HG03469 (cell line): ENCODE data around the gene TMEM50A.
"Not testable (repeated sequence)": the region's sequence is repeated elsewhere in the genome, so short reads cannot be mapped to it uniquely, and the experiment has no call there.

Experiments used
- ATAC-seq: cut with Tn5 transposase; IDR thresholded peaks from one replicate; pipeline ENCODE4 v1.9.1; 2021; ENCODE audit warnings: mild to moderate bottlenecking, moderate library complexity, moderate number of reproducible peaks; ENCODE audit not compliant: unreplicated experiment

Gene TMEM50A

DNA sequence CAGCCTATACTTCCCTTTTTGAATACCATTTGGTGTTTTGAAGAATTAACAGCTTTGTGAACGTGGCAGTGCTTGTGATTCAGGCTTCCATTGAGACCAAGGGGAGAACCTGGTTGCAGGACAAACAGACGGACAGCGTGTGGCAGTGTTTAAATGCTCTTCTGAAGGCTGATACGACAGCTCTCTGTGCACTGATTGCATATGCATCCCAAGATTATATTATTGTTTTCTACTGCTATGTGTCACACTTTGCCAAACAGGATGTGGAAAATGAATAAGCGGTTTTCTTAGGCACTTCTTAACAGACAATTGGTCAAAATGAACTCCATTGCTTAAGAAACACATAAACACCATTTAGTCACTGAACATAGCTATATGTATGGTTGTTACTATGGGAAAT is 8.2 kb upstream of the TMEM50A start:
- not testable (repeated sequence) for ATAC-seq

DNA sequence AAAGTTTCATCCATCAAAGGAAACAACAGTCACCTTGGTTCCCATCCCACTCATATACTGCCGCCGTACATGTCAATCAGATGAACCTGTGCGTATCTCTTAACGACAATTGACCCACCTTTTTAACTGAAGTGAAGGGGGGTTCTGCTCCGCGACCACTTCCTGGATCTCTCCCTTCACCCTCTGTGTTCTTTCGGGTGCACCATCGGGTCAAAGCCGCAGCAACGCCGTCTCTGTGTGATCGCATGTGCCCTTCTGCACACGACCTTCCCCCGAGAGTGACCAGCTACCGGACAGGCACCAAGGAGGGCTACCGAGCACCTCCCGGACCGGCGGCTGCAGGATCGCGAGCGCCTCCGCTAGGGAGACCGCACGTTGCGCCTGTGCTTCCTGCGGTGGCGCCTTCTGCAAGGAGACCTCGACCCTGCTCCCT is 1.2 kb upstream of the TMEM50A start:
- ATAC-seq, result not testable (repeated sequence)

DNA sequence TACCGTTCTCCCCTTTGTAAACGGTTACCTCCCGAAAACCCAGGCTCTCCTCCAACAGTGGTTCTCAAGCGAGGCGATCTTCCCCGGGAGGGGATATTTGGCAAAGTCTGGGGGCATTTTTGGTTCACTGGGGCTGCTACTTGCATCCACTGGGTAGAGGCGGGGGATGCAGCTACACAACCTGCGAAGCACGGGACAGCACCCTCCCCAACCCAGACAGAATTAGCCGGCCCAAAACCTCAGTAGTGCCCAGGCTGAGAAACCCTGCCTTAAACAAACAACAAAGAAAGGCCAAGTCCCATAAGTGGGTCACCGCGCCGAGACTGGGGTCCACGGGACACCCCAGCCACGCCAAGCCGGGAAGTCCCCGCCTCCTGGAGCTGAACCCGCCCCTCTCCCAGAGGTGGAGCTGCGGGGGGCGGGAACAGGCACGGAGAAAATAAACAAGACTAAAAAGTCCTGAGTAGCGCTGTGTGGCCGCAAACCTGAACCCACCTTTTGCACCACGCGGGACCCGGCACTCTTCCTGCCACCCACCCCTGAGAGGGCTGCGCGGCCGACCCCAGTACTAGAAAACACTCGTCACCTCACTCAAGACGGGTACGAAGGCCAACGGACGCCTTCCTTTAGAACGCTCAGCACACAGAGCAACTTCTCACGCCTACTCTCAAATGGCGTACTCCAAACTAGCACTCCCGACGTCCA is 499 bp upstream of the TMEM50A start:
- peak; percentile 5 for ATAC-seq

DNA sequence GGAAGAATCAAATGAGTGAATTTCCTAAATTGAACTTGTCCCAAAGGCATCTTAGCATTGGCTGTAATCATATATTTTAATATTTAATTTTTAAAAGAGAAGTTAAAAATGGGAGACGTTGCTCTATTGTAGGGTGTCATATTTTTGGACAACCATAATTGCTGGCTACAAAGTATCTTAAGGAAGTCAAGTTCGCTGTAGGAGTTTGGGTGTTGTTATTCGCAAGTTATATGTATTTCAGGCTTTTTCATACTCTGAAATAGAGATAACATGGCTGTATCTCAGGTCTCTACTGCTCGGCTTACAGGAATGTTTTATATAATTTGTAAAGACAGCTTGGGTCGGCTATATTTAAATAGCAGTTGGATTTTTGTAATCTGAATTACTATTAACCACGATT is 852 bp downstream of the TMEM50A start:
- ATAC-seq, result no peak

DNA sequence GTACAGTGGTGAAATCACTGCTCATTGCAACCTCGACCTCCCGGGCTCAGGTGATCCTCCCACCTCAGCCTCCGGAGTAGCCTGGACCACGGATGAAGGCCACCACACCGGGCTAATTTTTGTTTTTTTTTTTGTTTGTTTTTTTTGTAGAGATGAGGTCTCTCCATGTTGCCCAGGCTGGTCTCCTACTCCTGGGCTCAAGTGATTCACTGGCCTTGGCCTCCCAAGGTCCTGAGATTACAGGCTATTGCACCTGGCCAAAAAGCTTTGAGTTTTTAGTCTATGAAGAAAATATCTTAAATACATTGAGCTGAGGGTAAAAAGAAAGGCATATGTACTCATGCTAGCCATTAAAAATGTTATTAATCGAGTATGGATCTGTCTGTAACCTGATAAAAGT is 3.6 kb downstream of the TMEM50A start:
- ATAC-seq, result no peak

DNA sequence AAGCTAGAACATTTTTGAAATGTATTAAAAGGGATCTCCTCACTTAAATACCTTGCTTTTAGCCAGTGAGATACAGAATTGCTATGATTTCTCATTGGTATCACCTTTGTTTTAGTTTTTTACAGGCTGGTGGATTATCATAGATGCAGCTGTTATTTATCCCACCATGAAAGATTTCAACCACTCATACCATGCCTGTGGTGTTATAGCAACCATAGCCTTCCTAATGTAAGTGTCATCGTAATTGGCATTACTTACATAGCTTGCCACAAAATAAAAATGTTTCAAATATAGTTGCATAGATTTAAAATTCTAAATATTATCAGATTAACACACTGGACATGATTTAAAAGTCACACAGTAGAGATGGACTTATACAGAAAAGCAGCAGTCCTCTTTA is 4.7 kb downstream of the TMEM50A start:
- ATAC-seq, result no peak

DNA sequence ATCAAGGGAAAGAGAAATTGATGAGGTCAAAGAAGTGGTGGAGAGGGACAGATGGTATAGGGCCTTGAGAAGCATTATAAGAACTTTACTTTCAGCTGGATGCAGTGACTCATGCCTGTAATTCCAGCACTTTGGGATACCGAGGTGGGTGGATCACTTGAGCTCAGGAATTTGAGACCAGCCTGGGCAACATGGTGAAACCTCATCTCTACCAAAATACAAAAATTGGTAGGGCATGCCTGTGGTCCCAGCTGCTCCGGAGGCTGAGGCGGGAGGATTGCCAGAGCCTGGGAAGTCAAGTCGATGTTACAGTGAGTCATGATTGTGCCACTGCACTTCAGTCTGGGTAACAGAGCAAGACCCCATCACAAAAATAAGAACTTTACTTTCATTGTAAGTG is 5.7 kb downstream of the TMEM50A start:
- no peak for ATAC-seq

DNA sequence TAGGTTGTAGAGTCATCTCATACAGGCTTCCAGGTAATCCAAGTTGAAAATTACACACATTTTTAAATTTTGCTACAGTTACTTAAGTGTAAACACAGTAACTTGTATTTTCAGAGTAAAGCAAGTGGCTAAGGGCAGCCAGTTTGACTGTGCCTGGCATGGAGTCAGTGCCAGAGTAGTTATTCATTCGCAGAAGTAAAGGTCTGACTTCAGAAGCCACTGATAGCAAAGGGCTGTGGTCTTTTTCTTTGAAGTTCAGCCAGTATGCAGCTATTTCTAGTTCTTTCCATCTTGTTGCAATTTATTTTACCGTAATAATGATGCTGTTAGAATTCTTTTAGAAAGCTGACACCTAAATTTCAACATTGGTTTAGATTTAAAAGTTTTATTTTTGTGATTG is 9.4 kb downstream of the TMEM50A start:
- ATAC-seq, result no peak

DNA sequence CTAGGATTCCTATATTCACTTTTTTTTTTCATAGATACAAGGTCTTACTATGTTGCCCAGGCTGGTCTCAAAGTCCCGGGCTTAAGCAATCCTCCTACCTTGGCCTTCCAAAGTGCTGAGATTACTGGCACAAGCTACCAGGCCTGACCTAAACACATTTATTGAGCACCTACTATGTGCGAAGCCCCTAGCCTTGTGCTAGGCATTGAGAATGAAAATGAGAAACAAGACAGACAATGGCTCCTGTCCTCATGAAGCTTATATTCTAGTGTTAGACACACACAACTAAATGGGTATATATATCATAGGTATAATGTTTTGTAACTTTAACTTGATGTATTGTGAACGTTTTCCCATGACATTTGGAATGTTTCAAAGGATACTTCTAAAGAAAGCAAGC is 11.5 kb downstream of the TMEM50A start:
- ATAC-seq, result no peak

DNA sequence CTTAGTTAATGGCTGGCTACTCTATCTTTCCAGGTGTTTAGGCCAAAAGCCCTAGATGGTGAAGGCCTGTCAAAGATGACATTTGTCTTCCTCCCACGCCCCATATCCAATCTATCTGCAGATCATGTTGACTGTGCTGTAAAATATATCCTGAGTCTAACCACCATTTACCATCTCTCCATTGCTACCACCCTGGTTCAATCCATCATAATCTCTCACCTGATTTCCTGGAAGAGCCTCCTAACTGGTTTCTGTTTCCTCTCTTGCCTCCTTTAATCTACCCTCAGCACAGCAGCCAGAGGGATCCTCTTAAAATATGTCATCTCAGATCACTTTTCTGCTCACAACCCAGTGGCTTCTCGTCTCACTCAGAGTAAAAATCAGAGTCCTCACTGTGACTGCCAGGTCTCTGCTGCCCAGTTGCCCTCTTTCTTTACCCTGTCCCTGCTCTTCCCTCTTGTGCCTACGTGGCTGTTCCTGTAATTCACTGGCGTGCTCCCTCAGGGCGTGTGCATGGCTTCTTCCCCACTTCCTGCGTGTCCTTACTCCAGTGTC is 17.8 kb downstream of the TMEM50A start:
- ATAC-seq, result no peak

DNA sequence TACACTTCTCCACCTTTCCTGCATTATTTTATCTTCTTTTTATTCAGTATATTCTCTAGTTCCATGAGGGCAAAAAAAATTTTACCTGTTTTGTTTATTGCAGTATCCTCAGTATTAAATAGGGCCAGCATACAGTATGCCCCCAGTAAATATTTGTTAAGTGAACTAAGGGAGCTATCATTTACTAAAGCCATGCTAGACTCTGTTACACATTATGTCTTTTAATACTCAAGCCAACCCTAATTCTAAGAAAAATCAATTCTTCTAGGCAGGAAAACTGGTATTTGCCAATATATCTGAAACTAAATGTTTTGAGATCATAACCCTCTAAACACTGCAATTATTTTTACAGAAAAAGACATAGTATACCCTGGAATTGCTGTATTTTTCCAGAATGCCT is 18.3 kb downstream of the TMEM50A start:
- ATAC-seq, result no peak

DNA sequence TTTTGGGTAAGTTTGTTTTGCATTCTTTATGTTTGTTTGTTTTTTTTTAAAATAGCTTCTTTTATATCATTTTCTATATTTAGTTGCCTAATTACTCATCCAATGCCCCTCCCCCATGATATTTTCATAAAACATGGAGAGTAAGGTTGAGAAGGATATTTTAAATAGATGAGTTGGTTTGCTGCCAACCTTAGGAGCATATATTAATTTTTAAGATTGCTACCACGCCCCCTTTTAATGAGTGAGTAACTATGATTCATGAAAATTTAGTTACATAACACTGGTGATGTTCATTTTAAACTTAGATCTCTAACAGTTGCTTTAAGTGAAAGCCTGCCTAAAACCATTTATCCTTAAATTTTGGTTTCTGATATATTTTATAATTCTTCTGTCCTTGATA is 18.7 kb downstream of the TMEM50A start:
- ATAC-seq, result no peak

DNA sequence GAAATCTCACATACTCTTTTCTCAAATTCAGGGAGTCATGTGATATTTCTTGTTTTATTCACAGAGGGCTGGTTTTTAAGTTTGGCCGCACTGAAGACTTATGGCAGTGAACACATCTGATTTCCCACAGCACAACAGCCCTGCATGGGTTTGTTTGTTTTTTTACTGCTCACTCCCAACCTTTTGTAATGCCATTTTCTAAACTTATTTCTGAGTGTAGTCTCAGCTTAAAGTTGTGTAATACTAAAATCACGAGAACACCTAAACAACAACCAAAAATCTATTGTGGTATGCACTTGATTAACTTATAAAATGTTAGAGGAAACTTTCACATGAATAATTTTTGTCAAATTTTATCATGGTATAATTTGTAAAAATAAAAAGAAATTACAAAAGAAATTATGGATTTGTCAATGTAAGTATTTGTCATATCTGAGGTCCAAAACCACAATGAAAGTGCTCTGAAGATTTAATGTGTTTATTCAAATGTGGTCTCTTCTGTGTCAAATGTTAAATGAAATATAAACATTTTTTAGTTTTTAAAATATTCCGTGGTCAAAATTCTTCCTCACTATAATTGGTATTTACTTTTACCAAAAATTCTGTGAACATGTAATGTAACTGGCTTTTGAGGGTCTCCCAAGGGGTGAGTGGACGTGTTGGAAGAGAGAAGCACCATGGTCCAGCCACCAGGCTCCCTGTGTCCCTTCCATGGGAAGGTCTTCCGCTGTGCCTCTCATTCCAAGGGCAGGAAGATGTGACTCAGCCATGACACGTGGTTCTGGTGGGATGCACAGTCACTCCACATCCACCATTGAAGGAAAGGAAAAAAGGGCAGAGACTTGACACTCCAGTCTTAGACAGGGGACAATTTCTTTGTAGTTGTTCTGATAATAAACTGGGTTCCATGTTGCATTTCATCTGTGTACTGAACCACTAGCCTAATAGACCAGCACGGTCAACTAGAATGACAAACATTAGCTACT is 22.8 kb downstream of the TMEM50A start:
- no peak for ATAC-seq

DNA sequence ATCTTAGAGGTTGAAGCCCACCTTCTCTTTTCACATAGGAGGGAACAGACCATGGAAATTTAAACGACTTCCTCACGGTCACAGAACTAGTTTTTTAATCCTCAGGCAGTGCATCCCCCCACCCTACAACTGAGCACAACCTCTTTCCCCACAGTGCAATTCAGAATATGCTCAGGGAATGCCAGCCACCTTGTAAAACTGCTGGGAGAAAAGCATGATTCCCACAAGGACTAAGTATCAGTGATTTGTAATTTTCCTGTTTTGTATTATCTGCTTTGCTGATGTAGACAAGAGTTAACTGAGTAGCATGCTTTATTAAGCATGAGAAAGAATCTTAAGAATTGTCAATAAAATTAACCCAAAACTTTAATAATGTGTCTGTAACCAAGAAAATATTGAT is 23.8 kb downstream of the TMEM50A start:
- ATAC-seq, result no peak

DNA sequence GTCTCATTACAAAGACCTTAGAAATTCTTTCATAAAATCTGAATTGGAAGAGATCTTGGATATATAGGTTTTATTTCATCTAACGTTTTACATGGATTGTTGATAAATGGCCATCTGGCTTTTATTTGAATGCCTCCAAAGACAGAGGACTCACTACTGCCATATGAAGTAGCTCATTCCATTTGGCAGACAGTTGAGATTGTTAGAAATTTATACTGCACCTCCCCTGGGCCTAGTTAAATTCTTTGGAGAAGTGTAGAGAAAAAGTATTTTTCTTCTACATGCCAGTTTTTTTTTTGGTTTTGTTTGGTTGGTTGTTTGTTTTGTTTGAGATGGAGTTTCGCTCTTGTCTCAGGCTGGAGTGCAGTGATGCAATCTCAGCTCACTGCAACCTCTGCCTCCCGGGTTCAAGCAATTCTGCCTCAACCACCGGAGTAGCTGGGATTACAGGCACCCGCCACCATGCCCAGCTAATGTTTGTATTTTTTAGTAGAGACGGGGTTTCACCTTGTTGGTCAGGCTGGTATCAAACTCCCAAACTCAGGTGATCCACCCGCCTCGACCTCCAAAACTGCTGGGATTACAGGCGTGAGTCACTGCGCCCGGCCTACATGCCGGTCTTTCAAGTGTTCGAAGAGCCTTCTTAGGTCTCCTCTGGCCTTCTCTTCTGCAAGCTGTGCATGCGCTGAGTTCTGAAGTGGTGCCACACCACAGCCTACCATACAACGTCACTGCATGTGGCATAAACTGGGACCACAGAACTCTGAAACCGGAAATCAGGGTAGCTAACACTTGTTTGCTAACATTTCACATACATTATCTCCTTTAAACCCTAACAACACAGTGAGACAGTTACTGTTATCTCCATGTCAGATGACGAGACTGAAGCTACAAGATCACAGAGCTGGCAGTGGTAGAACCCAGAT is 24.8 kb downstream of the TMEM50A start:
- ATAC-seq, result not testable (repeated sequence)

DNA sequence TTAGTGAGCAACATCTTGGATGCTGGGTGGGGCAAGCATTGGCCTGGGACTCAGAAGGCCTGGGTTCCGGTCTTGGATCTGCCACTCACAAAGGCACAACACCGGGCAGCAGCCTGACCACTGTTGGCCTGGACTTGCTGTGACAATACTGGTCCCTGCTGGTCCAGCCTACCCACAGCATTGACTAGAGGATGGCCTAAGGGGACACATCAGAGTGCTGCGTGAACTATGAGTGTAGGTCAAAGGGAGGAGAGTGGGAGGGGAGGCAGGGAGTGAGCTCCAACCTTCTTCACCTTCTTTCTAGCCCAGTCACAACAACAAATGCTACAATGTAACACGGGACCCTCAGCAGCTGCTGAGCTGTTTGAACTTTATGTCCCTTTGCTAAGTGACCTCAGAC is 31.1 kb downstream of the TMEM50A start:
- ATAC-seq, result no peak

DNA sequence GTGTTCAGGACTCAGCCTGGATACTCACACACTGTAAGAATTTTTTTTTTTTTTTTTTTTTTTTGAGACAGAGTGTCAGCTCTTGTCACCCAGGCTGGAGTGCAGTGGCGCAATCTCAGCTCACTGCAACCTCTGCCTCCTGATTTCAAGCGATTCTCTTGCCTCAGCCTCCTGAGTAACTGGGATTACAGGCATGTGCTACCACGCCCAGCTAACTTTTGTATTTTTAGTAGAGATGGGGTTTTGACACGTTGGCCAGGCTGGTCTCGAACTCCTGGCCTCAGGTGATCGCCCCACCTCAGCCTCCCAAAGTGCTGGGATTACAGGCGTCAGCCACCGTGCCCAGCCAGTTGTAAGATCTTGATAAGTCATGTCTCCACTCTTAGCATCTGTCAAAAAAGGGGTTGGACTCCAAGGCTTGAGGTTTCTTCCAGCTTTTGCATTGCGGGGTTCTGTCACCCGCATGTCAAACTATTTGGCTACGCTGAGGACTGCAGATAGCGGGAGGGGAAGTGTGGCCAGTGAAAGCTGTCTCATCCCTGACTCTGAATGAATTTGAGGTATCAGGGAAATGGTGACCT is 31.6 kb downstream of the TMEM50A start:
- ATAC-seq, result not testable (repeated sequence)

DNA sequence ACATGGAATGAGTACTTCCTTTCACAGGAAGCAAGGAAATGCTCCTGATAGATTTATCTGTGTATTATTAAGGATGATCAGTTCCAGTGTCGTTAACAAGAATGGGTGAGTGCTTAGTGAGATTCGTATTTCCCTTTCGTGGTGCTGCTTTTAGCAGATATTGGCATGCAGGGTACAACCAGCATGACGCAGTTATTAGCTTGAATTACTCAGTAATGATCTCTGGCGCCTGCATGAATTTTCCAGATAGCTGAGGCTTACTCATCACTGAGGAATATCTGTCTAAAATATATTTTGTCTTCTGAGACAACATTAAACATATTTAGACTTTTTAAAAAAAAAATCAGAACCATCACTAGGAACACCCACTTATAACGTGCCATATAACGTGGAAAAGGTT is 33.6 kb downstream of the TMEM50A start:
- ATAC-seq, result not testable (repeated sequence)

DNA sequence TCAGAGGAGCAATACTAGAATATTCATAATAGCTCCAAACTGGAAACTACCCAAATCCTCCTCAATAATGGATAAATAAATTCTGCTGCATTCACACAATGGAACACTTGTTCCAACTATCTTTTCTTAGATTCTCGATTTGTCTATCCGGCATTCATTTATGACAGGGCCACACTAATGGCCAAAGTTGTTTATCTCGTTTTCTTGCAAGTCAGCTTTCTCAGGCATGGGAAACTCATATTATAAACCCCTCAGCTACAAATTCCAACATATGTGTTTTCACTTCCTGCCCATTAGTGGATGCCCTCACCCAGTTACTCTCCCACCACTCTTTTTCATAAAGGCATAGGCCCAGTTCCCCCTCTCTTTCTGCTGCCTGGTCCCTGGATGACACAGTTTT is 40.2 kb downstream of the TMEM50A start:
- ATAC-seq, result not testable (repeated sequence)

DNA sequence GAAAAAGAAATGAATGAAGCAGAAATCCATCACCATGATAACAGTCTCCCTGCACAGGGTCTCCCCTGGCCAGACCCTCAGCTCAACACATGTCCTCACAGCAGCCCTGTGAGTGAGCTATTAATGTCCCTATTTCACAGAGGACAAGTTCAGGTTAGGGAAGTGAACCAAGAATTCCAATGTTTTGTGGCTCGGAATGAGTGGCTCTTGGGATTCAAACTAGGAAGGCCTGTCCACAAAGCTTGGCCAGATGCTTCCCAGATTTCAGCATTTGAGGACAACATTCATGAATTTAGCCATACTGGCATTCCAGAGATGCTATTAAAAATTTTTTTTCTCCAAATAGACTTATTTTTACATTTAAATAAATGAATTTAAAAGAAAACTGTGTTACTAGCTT is 44.4 kb downstream of the TMEM50A start:
- not testable (repeated sequence) for ATAC-seq
